HK-2 (cell line): ENCODE results near the gene ALOX5.

Experiments
- DNase-seq: peaks from one replicate; pipeline ENCODE4 v3.0.0-alpha.2; 2018; ENCODE audit not compliant: unreplicated experiment

Gene ALOX5

GRCh38 chr10:45443101-45444009 is 69.3 kb downstream of the ALOX5 start:
- no peak for DNase-seq

GRCh38 chr10:45444022-45444421 is 70.0 kb downstream of the ALOX5 start:
- DNase-seq: no peak

GRCh38 chr10:45444976-45445898 is 71.2 kb downstream of the ALOX5 start:
- no peak for DNase-seq

GRCh38 chr10:45446858-45447257 is 72.8 kb downstream of the ALOX5 start:
- no peak for DNase-seq

- DNase-seq: no peak
Observed at GRCh38 chr10:45447416-45447815, 73.4 kb downstream of the ALOX5 start.

- no peak for DNase-seq
Observed at GRCh38 chr10:45450866-45451265, 76.8 kb downstream of the ALOX5 start.

- DNase-seq: no peak
Observed at GRCh38 chr10:45451407-45451806, 77.4 kb downstream of the ALOX5 start.

GRCh38 chr10:45452268-45452667 is 78.3 kb downstream of the ALOX5 start:
- DNase-seq: no peak

GRCh38 chr10:45452743-45453452 is 78.9 kb downstream of the ALOX5 start:
- DNase-seq: no peak

GRCh38 chr10:45453639-45454255 is 79.7 kb downstream of the ALOX5 start:
- no peak for DNase-seq

- no peak for DNase-seq
Observed at GRCh38 chr10:45454262-45454661, 80.2 kb downstream of the ALOX5 start.

GRCh38 chr10:45454859-45455258 is 80.8 kb downstream of the ALOX5 start:
- no peak for DNase-seq

GRCh38 chr10:45456233-45456632 is 82.2 kb downstream of the ALOX5 start:
- DNase-seq: no peak

- DNase-seq: no peak
Observed at GRCh38 chr10:45456822-45457221, 82.8 kb downstream of the ALOX5 start.

- DNase-seq: no peak
Observed at GRCh38 chr10:45457487-45457886, 83.5 kb downstream of the ALOX5 start.

- DNase-seq: no peak
Observed at GRCh38 chr10:45460235-45460878, 86.3 kb downstream of the ALOX5 start.

GRCh38 chr10:45461034-45461433 is 87.0 kb downstream of the ALOX5 start:
- no peak for DNase-seq

GRCh38 chr10:45463244-45464116 is 89.5 kb downstream of the ALOX5 start:
- DNase-seq: no peak

- DNase-seq: peak; percentile 77
Observed at GRCh38 chr10:45464958-45465567, 91.0 kb downstream of the ALOX5 start.

GRCh38 chr10:45466784-45467183 is 92.8 kb downstream of the ALOX5 start:
- DNase-seq: no peak
